CD4-positive, alpha-beta T cell treated with Interleukin-17A for 1 hour (primary cell): Measurements from ENCODE around the gene PDZD2.
"Not testable (repeated sequence)": the region's sequence is repeated elsewhere in the genome, so short reads cannot be mapped to it uniquely, and the experiment has no call there.

Experiments
- DNase-seq: peaks from one replicate; pipeline ENCODE4 v3.0.0-alpha.2; 2020

The PDZD2 gene

GRCh38 chr5:31698673-31699072, 59.7 kb downstream of the PDZD2 start:
- DNase-seq = no peak

GRCh38 chr5:31701642-31702299, 62.8 kb downstream of the PDZD2 start:
- no peak for DNase-seq

- DNase-seq = no peak
These were observed 63.8 kb downstream of the PDZD2 start for GRCh38 chr5:31702712-31703111.

GRCh38 chr5:31703757-31704156, 64.8 kb downstream of the PDZD2 start:
- DNase-seq = no peak

GRCh38 chr5:31706186-31706585, 67.3 kb downstream of the PDZD2 start:
- no peak for DNase-seq

- no peak for DNase-seq
These were observed 68.4 kb downstream of the PDZD2 start for GRCh38 chr5:31707329-31707728.

- no peak for DNase-seq
These were observed 69.2 kb downstream of the PDZD2 start for GRCh38 chr5:31708089-31708488.

- DNase-seq = no peak
These were observed 72.4 kb downstream of the PDZD2 start for GRCh38 chr5:31711363-31711762.

- no peak for DNase-seq
These were observed 73.1 kb downstream of the PDZD2 start for GRCh38 chr5:31711935-31712592.

GRCh38 chr5:31717561-31717960, 78.6 kb downstream of the PDZD2 start:
- no peak for DNase-seq

GRCh38 chr5:31720004-31720403, 81.1 kb downstream of the PDZD2 start:
- no peak for DNase-seq

GRCh38 chr5:31720811-31721345, 81.9 kb downstream of the PDZD2 start:
- no peak for DNase-seq

- DNase-seq = no peak
These were observed 83.2 kb downstream of the PDZD2 start for GRCh38 chr5:31722111-31722510.

- DNase-seq = no peak
These were observed 87.1 kb downstream of the PDZD2 start for GRCh38 chr5:31725996-31726395.

GRCh38 chr5:31726952-31727351, 88.0 kb downstream of the PDZD2 start:
- DNase-seq = no peak

GRCh38 chr5:31728039-31728438, 89.1 kb downstream of the PDZD2 start:
- no peak for DNase-seq

GRCh38 chr5:31728806-31729205, 89.9 kb downstream of the PDZD2 start:
- not testable (repeated sequence) for DNase-seq

- no peak for DNase-seq
These were observed 91.2 kb downstream of the PDZD2 start for GRCh38 chr5:31730139-31730538.

- peak; percentile 20 for DNase-seq
These were observed 92.1 kb downstream of the PDZD2 start for GRCh38 chr5:31731016-31731415.

- DNase-seq = no peak
These were observed 92.9 kb downstream of the PDZD2 start for GRCh38 chr5:31731710-31732301.

GRCh38 chr5:31732821-31733220, 93.9 kb downstream of the PDZD2 start:
- not testable (repeated sequence) for DNase-seq

GRCh38 chr5:31733371-31733770, 94.4 kb downstream of the PDZD2 start:
- DNase-seq = no peak

GRCh38 chr5:31736127-31736526, 97.2 kb downstream of the PDZD2 start:
- no peak for DNase-seq

GRCh38 chr5:31738199-31738598, 99.3 kb downstream of the PDZD2 start:
- no peak for DNase-seq
